HG02642 (cell line): ENCODE data around the gene EEFSEC.

Experiments used
- ATAC-seq: cut with Tn5 transposase; IDR thresholded peaks from one replicate; pipeline ENCODE4 v1.9.1; 2021; ENCODE audit warnings: mild to moderate bottlenecking; ENCODE audit not compliant: unreplicated experiment, poor library complexity

The EEFSEC gene

GRCh38 chr3:128326051-128326823 lies 173.0 kb downstream of the EEFSEC start:
- no peak for ATAC-seq

GRCh38 chr3:128327606-128328031 lies 174.3 kb downstream of the EEFSEC start:
- no peak for ATAC-seq

GRCh38 chr3:128328546-128329458 lies 175.5 kb downstream of the EEFSEC start:
- no peak for ATAC-seq

GRCh38 chr3:128329491-128330213 lies 176.4 kb downstream of the EEFSEC start:
- no peak for ATAC-seq

GRCh38 chr3:128330214-128330842 lies 177.0 kb downstream of the EEFSEC start:
- no peak for ATAC-seq

GRCh38 chr3:128334086-128334645 lies 180.9 kb downstream of the EEFSEC start:
- ATAC-seq, result no peak

- no peak for ATAC-seq
Observed at GRCh38 chr3:128334766-128335165, 181.5 kb downstream of the EEFSEC start.

GRCh38 chr3:128335621-128336296 lies 182.5 kb downstream of the EEFSEC start:
- ATAC-seq, result no peak

- ATAC-seq, result no peak
Observed at GRCh38 chr3:128336337-128337156, 183.3 kb downstream of the EEFSEC start.

- ATAC-seq, result no peak
Observed at GRCh38 chr3:128337305-128337704, 184.0 kb downstream of the EEFSEC start.

- no peak for ATAC-seq
Observed at GRCh38 chr3:128338536-128339330, 185.5 kb downstream of the EEFSEC start.

- no peak for ATAC-seq
Observed at GRCh38 chr3:128339491-128340012, 186.3 kb downstream of the EEFSEC start.

GRCh38 chr3:128340198-128340903 lies 187.1 kb downstream of the EEFSEC start:
- no peak for ATAC-seq

GRCh38 chr3:128340904-128341555 lies 187.7 kb downstream of the EEFSEC start:
- no peak for ATAC-seq

- no peak for ATAC-seq
Observed at GRCh38 chr3:128341659-128342395, 188.5 kb downstream of the EEFSEC start.

- ATAC-seq, result no peak
Observed at GRCh38 chr3:128342701-128343180, 189.5 kb downstream of the EEFSEC start.
